ENCODE results near the gene SIPA1L2. TPM values are rescaled to one million over a fixed set of nuclear protein-coding genes. Genes with fewer than 3 reads are reported as not detected.

The SIPA1L2 gene
- total RNA-seq, 2 experiments from 2014 or later = 1.8 to 1.9 TPM

GRCh38 chr1:232643251-232643650, 13.3 kb upstream of the SIPA1L2 start:
- no peak for ATAC-seq (ENCODE audit: poor library complexity)
- peaks cover 0 to 3% of the 10 kb centered on the region in 2 experiments for H3K27me3 ChIP-seq (ENCODE audit: control insufficient read depth in 1 of 2, insufficient read depth in 2 of 2, low read length in 2 of 2)

GRCh38 chr1:232641507-232641906, 11.6 kb upstream of the SIPA1L2 start:
- Mint-ChIP-seq H3K4me3 (no peak overlapping the region), H3K36me3 (ENCODE audit: low read depth) (no peaks in the 10 kb centered on the region), H3K4me1 (ENCODE audit: low read depth) (no peaks in the 10 kb centered on the region), H3K9me3 (no peaks in the 10 kb centered on the region), H3K27me3 (no peaks in the 10 kb centered on the region), H3K27ac (no peak overlapping the region)
- H3K27ac ChIP-seq (ENCODE audit: low read depth in 1 of 2, low read length in 2 of 2) = no peak overlapping the region
- CTCF ChIA-PET = no interaction called here
- no peak overlapping the region for H3K4me3 ChIP-seq (ENCODE audit: low read length)
- TF ChIP-seq CTCF (IDR thresholded peaks at IDR 0.05) = no peak
- intact Hi-C loops (cut with DNase I, micrococcal nuclease) = no loop called here
- no peak for ATAC-seq (ENCODE audit: poor library complexity)
- DNase-seq = no peak
- no peaks in the 10 kb centered on the region for H3K4me1 ChIP-seq (ENCODE audit: insufficient read depth, low read length)
- POLR2A ChIA-PET = no interaction called here
- H3K27me3 ChIP-seq (ENCODE audit: control insufficient read depth in 1 of 2, insufficient read depth in 2 of 2, low read length in 2 of 2) = peaks cover 0 to 3% of the 10 kb centered on the region in 2 experiments
- no peaks in the 10 kb centered on the region for H3K36me3 ChIP-seq (ENCODE audit: insufficient read depth, low read length)
- no peaks in the 10 kb centered on the region for H3K9me3 ChIP-seq (ENCODE audit: control insufficient read depth in 1 of 2, insufficient read depth in 1 of 2, low read length in 2 of 2)

More at GRCh38 chr1:232643251-232643650, 13.3 kb upstream of the SIPA1L2 start:
- H3K27ac ChIP-seq (ENCODE audit: low read depth in 1 of 2, low read length in 2 of 2) = no peak overlapping the region
- no peaks in the 10 kb centered on the region for H3K36me3 ChIP-seq (ENCODE audit: insufficient read depth, low read length)
- no peak overlapping the region for H3K4me3 ChIP-seq (ENCODE audit: low read length)
- Mint-ChIP-seq H3K9me3 (no peaks in the 10 kb centered on the region), H3K4me1 (ENCODE audit: low read depth) (no peaks in the 10 kb centered on the region), H3K4me3 (no peak overlapping the region), H3K27ac (no peak overlapping the region), H3K36me3 (ENCODE audit: low read depth) (no peaks in the 10 kb centered on the region), H3K27me3 (no peaks in the 10 kb centered on the region)
- no peak for TF ChIP-seq CTCF (IDR thresholded peaks at IDR 0.05)
- no peak for DNase-seq
- CTCF ChIA-PET = interaction anchor here (0.7 kb wide), 1 partner anchor 16 kb away, joined by 3 read pairs; no protein-coding TSS in a partner anchor
- intact Hi-C loops (cut with DNase I, micrococcal nuclease) = no loop called here
- no peaks in the 10 kb centered on the region for H3K4me1 ChIP-seq (ENCODE audit: insufficient read depth, low read length)
- H3K9me3 ChIP-seq (ENCODE audit: control insufficient read depth in 1 of 2, insufficient read depth in 1 of 2, low read length in 2 of 2) = no peaks in the 10 kb centered on the region
- POLR2A ChIA-PET = no interaction called here

- DNase-seq (no peak), ATAC-seq (ENCODE audit: poor library complexity) (no peak)
- no peak overlapping the region for H3K27ac Mint-ChIP-seq
- no peak overlapping the region for H3K4me3 Mint-ChIP-seq
- ChIA-PET CTCF (no interaction called here), POLR2A (no interaction called here)
- no peak overlapping the region for H3K4me3 ChIP-seq (ENCODE audit: low read length)
- H3K4me1 Mint-ChIP-seq (ENCODE audit: low read depth) = no peaks in the 10 kb centered on the region
- H3K9me3 ChIP-seq (ENCODE audit: control insufficient read depth in 1 of 2, insufficient read depth in 1 of 2, low read length in 2 of 2) = no peaks in the 10 kb centered on the region
- TF ChIP-seq CTCF (IDR thresholded peaks at IDR 0.05) = no peak
- no peak overlapping the region for H3K27ac ChIP-seq (ENCODE audit: low read depth in 1 of 2, low read length in 2 of 2)
- no peaks in the 10 kb centered on the region for H3K36me3 Mint-ChIP-seq (ENCODE audit: low read depth)
- peaks cover 17% of the 10 kb centered on the region for H3K27me3 Mint-ChIP-seq
- peaks cover 3 to 5% of the 10 kb centered on the region in 2 experiments for H3K27me3 ChIP-seq (ENCODE audit: control insufficient read depth in 1 of 2, insufficient read depth in 2 of 2, low read length in 2 of 2)
- no peaks in the 10 kb centered on the region for H3K4me1 ChIP-seq (ENCODE audit: insufficient read depth, low read length)
- no peaks in the 10 kb centered on the region for H3K36me3 ChIP-seq (ENCODE audit: insufficient read depth, low read length)
- H3K9me3 Mint-ChIP-seq = no peaks in the 10 kb centered on the region
- intact Hi-C loops (cut with DNase I, micrococcal nuclease) = loop anchor here (2.0 to 10.0 kb wide), 6 partner anchors 156 to 1112 kb away; partner anchors contain the start of genes NTPCR (in 1 of the 2) and TSNAX (in 1 of the 2)
Measured at GRCh38 chr1:232636799-232637198, 6.9 kb upstream of the SIPA1L2 start.

Data from CD4-positive, alpha-beta T cell (primary cell).